Sigmoid colon (tissue), 4 donors: ENCODE results near the gene SPRR2G.

ENCODE experiments used
- CTCF ChIP-seq, 4 experiments: fragments of 450-650 bp in 3 of 4; fragments of 200-600 bp in 1 of 4; IDR thresholded peaks; one replicate each; pipeline ENCODE4 v1.5.1; 2016 to 2019; ENCODE audit warnings: antibody characterized with exemption in 4 of 4, mild to moderate bottlenecking in 3 of 4, moderate library complexity in 2 of 4
- POLR2A ChIP-seq, 2 donors: fragments of 450-650 bp; IDR thresholded peaks; one replicate each; pipeline ENCODE4 v1.6.1; 2016; ENCODE audit warnings: antibody characterized with exemption in 2 of 2, mild to moderate bottlenecking in 2 of 2, moderate library complexity in 2 of 2
- POLR2AphosphoS5 ChIP-seq, 4 donors: sonication (generic); formaldehyde crosslinking; IDR thresholded peaks; one replicate each; pipeline ENCODE4 v1.6.1; 2017; ENCODE audit warnings: antibody characterized with exemption in 4 of 4

- TF ChIP-seq POLR2A (IDR thresholded peaks at IDR 0.05), result no peak
- no peak for TF ChIP-seq POLR2AphosphoS5 (IDR thresholded peaks at IDR 0.05)
- no peak for TF ChIP-seq CTCF (IDR thresholded peaks at IDR 0.05)
Observed at GRCh38 chr1:153180556-153180955, 29.9 kb upstream of the SPRR2G start.
